ENCODE results near the gene PLA2G5. TPM values are rescaled to one million over a fixed set of nuclear protein-coding genes. Genes with fewer than 3 reads are reported as not detected.

Gene PLA2G5
- total RNA-seq, 1 experiment from 2014 or later, result not detected

DNA sequence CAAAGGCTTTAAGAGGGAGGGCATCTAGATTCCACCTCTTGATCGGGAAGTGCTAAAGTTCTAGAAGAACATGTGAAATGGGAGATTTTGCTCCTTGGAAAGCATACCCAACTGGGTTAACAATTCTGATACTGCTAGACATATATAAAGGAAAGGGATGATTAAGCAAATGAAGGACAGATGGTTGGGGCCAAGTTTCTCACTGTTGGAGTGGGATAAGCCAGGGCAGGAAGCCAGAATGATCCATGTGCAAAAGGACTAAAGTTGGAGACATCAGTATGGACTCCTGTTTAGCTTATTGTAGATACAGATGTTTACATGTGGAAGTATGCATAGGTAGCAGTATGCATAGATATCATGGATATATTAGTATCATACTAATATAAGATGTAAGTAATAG is 16.8 kb downstream of the PLA2G5 start:
- no peaks in the 10 kb centered on the region for H3K27me3 ChIP-seq (replicated peaks; ENCODE audit: control insufficient read depth, insufficient read depth, low read length)
- DNase-seq, result no peak
- peaks cover 8% of the 10 kb centered on the region for H3K9me3 Mint-ChIP-seq (ENCODE audit: unreplicated experiment)
- TF ChIP-seq, protein P1, sequence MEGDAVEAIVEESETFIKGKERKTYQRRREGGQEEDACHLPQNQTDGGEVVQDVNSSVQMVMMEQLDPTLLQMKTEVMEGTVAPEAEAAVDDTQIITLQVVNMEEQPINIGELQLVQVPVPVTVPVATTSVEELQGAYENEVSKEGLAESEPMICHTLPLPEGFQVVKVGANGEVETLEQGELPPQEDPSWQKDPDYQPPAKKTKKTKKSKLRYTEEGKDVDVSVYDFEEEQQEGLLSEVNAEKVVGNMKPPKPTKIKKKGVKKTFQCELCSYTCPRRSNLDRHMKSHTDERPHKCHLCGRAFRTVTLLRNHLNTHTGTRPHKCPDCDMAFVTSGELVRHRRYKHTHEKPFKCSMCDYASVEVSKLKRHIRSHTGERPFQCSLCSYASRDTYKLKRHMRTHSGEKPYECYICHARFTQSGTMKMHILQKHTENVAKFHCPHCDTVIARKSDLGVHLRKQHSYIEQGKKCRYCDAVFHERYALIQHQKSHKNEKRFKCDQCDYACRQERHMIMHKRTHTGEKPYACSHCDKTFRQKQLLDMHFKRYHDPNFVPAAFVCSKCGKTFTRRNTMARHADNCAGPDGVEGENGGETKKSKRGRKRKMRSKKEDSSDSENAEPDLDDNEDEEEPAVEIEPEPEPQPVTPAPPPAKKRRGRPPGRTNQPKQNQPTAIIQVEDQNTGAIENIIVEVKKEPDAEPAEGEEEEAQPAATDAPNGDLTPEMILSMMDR (IDR thresholded peaks at IDR 0.05; ENCODE audit: insufficient read depth in 1 of 2, low read depth in 1 of 2, low read length in 1 of 2, severe bottlenecking in 1 of 2, unreplicated experiment in 1 of 2), result no peak
- no peaks in the 10 kb centered on the region for H3K9me3 ChIP-seq
- H3K4me1 Mint-ChIP-seq (ENCODE audit: low read depth, unreplicated experiment), result no peaks in the 10 kb centered on the region
- BruUV-seq (replicated peaks), result no TSS peak
- no peak overlapping the region for H3K4me3 Mint-ChIP-seq (ENCODE audit: unreplicated experiment)
- POLR2A ChIA-PET, result no interaction called here
- H3K36me3 Mint-ChIP-seq (ENCODE audit: insufficient read depth, unreplicated experiment), result no peaks in the 10 kb centered on the region
- H3K36me3 ChIP-seq (ENCODE audit: control insufficient read depth, insufficient read depth, low read length), result no peaks in the 10 kb centered on the region
- no peak overlapping the region for H3K27ac Mint-ChIP-seq (ENCODE audit: unreplicated experiment)
- no peaks in the 10 kb centered on the region for H3K27me3 Mint-ChIP-seq (ENCODE audit: insufficient read depth, unreplicated experiment)
- CTCF ChIA-PET, result no interaction called here
- intact Hi-C loops (cut with micrococcal nuclease; ENCODE audit: unreplicated experiment), result no loop called here
- no peak overlapping the region for H3K4me3 ChIP-seq (ENCODE audit: low read depth, low read length)
- peaks cover 11% of the 10 kb centered on the region for H3K4me1 ChIP-seq

DNA sequence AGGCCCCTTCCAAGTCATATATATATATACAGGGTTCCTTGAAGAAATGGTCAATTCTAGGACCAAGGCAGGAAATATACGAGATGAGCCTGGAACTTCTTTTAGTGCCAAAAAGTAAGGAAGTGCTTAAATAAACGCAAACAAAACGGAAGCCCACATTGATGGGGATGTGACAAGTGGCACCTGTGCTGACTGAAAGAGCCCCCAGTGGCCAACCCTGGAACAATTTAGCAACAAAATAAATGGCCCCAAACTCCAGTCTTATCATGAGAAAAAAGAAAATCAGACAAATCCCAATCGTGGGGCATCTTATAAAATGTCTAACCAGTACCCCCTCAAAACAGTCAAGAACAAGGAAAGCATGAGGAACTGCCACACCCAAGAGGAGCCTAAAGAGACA is 17.7 kb downstream of the PLA2G5 start:
- H3K27me3 ChIP-seq (replicated peaks; ENCODE audit: control insufficient read depth, insufficient read depth, low read length), result no peaks in the 10 kb centered on the region
- no peak for DNase-seq
- no TSS peak for BruUV-seq (replicated peaks)
- intact Hi-C loops (cut with micrococcal nuclease; ENCODE audit: unreplicated experiment), result no loop called here
- Mint-ChIP-seq H3K9me3 (ENCODE audit: unreplicated experiment) (peaks cover 8% of the 10 kb centered on the region), H3K4me1 (ENCODE audit: low read depth, unreplicated experiment) (no peaks in the 10 kb centered on the region), H3K27ac (ENCODE audit: unreplicated experiment) (no peak overlapping the region), H3K36me3 (ENCODE audit: insufficient read depth, unreplicated experiment) (no peaks in the 10 kb centered on the region), H3K27me3 (ENCODE audit: insufficient read depth, unreplicated experiment) (no peaks in the 10 kb centered on the region), H3K4me3 (ENCODE audit: unreplicated experiment) (no peak overlapping the region)
- H3K4me3 ChIP-seq (ENCODE audit: low read depth, low read length), result no peak overlapping the region
- no peaks in the 10 kb centered on the region for H3K9me3 ChIP-seq
- no peaks in the 10 kb centered on the region for H3K36me3 ChIP-seq (ENCODE audit: control insufficient read depth, insufficient read depth, low read length)
- ChIA-PET CTCF (no interaction called here), POLR2A (no interaction called here)
- TF ChIP-seq, protein P1 (IDR thresholded peaks at IDR 0.05; ENCODE audit: insufficient read depth in 1 of 2, low read depth in 1 of 2, low read length in 1 of 2, severe bottlenecking in 1 of 2, unreplicated experiment in 1 of 2), result no peak
- H3K4me1 ChIP-seq, result peaks cover 11% of the 10 kb centered on the region

DNA sequence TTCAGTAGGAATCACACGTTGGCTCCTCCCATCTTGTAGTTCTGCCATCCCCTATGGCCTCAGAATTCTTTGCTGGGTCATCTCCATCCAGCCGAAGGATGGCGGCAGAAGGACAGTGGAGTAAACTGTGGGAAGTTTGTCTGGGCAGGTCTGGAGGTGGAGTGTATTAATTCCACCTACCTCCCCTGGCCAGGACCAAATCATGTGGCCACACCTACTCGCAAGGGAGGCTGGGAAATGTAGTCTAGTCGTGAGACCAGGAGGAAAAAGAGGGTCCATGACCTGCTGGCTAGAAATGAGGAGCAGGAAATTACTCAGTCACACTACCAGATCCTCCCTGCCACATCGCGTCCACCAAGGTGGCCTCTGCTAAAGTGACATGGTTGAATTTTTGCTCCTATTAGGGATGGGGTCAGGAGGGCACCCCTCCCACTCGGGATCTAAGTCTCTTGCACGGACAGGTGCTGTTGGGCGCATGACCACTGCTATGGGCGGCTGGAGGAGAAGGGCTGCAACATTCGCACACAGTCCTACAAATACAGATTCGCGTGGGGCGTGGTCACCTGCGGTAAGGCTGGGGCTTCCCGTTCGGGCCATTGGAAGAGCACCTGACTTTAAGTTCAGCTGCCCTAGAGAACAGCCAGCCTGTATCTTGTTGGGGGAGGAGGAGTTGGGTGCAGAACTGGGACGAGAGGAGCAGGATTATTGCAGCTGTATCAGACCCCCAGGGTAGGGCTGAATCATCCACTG is 19.5 kb downstream of the PLA2G5 start:
- Histone ChIP-seq H3K4me3 (ENCODE audit: low read depth, low read length) (no peak overlapping the region), H3K4me1 (no peaks in the 10 kb centered on the region), H3K9me3 (no peaks in the 10 kb centered on the region), H3K36me3 (ENCODE audit: control insufficient read depth, insufficient read depth, low read length) (no peaks in the 10 kb centered on the region), H3K27me3 (replicated peaks; ENCODE audit: control insufficient read depth, insufficient read depth, low read length) (no peaks in the 10 kb centered on the region)
- no peak overlapping the region for H3K27ac Mint-ChIP-seq (ENCODE audit: unreplicated experiment)
- H3K27me3 Mint-ChIP-seq (ENCODE audit: insufficient read depth, unreplicated experiment), result no peaks in the 10 kb centered on the region
- intact Hi-C loops (cut with micrococcal nuclease; ENCODE audit: unreplicated experiment), result no loop called here
- BruUV-seq (replicated peaks), result no TSS peak
- TF ChIP-seq, protein P1 (IDR thresholded peaks at IDR 0.05; ENCODE audit: insufficient read depth in 1 of 2, low read depth in 1 of 2, low read length in 1 of 2, severe bottlenecking in 1 of 2, unreplicated experiment in 1 of 2), result no peak
- no peaks in the 10 kb centered on the region for H3K36me3 Mint-ChIP-seq (ENCODE audit: insufficient read depth, unreplicated experiment)
- H3K4me1 Mint-ChIP-seq (ENCODE audit: low read depth, unreplicated experiment), result no peaks in the 10 kb centered on the region
- no peak overlapping the region for H3K4me3 Mint-ChIP-seq (ENCODE audit: unreplicated experiment)
- DNase-seq, result peak in 1 of 2 experiments; percentile 35
- ChIA-PET POLR2A (no interaction called here), CTCF (no interaction called here)
- H3K9me3 Mint-ChIP-seq (ENCODE audit: unreplicated experiment), result peaks cover 2% of the 10 kb centered on the region

Measured in Caco-2 (cell line).